Adrenal gland (tissue), 5 donors: ENCODE data around the gene ARID4B.
"Not testable (repeated sequence)": the region's sequence is repeated elsewhere in the genome, so short reads cannot be mapped to it uniquely, and the experiment has no call there.

ENCODE experiments used
- POLR2A ChIP-seq, 2 donors: fragments of 450-650 bp; IDR thresholded peaks; one replicate each; pipeline ENCODE4 v1.6.1; 2017; ENCODE audit warnings: antibody characterized with exemption in 2 of 2, mild to moderate bottlenecking in 2 of 2, moderate library complexity in 1 of 2
- TF ChIP-seq, protein P1 (sequence below), 6 experiments: fragments of 450-650 bp in 4 of 6; fragments of 200-600 bp in 2 of 6; sonication (generic) in 1 of 6; IDR thresholded peaks; 1 replicate in 5 of 6; 2 replicates in 1 of 6; pipeline versions ENCODE4 v1.5.1 to v1.8.0; 2016 to 2021; ENCODE audit warnings: antibody characterized with exemption in 6 of 6, mild to moderate bottlenecking in 2 of 6, moderate library complexity in 1 of 6
- donor health status: DM: no; HTN: no; CAD: no.

DNA sequence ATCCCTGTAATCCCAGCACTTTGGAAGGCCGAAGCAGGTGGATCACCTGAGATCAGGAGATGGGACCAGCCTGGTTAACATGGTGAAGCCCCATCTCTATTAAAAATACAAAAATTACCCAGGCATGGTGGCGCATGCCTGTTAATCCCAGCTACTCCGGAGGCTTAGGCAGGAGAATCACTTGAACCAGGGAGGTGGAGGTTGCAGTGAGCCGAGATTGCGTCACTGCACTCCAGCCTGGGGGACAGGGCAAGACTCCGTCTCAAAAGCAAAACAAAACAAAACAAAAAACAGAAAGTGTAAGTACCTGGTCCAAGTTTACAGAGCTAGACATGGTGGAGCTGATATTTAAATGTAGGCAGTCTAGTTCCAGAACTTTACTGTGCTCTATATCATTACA lies 69.9 kb downstream of the ARID4B start:
- TF ChIP-seq, protein P1, sequence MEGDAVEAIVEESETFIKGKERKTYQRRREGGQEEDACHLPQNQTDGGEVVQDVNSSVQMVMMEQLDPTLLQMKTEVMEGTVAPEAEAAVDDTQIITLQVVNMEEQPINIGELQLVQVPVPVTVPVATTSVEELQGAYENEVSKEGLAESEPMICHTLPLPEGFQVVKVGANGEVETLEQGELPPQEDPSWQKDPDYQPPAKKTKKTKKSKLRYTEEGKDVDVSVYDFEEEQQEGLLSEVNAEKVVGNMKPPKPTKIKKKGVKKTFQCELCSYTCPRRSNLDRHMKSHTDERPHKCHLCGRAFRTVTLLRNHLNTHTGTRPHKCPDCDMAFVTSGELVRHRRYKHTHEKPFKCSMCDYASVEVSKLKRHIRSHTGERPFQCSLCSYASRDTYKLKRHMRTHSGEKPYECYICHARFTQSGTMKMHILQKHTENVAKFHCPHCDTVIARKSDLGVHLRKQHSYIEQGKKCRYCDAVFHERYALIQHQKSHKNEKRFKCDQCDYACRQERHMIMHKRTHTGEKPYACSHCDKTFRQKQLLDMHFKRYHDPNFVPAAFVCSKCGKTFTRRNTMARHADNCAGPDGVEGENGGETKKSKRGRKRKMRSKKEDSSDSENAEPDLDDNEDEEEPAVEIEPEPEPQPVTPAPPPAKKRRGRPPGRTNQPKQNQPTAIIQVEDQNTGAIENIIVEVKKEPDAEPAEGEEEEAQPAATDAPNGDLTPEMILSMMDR (IDR thresholded peaks at IDR 0.05) = not testable (repeated sequence)
- TF ChIP-seq POLR2A (IDR thresholded peaks at IDR 0.05) = not testable (repeated sequence)
